Frontal cortex (tissue), 4 donors: ENCODE results near the gene MAMLD1. TPM values are rescaled to one million over a fixed set of nuclear protein-coding genes. Genes with fewer than 3 reads are reported as not detected.
"Not testable (repeated sequence)": the region's sequence is repeated elsewhere in the genome, so short reads cannot be mapped to it uniquely, and the experiment has no call there.

Source experiments
- DNase-seq, 2 donors: peaks; one replicate each; pipeline ENCODE4 v3.0.0; 2012; ENCODE audit warnings: low spot score in 2 of 2
- FAIRE-seq: peaks from 2 replicates; lab custom pipeline; 2012; peaks lifted over from hg19 to GRCh38; lab: Jason Lieb, UNC
- total RNA-seq: library from RNA; depleted of rRNA; stranded (reverse); fragments of >200 nt; gene quantifications from one replicate; pipeline ENCODE4 v1.2.3, GENCODE V29; 2014
- donor health status: control.
- donor health status: control.
- donor health status: control.

MAMLD1 gene
- 2.4 TPM for total RNA-seq

GRCh38 chrX:150362599-150363481 lies at the start of gene MAMLD1:
TSS of gene MAMLD1 (plus strand) at chrX:150363317. CDS start at chrX:150445517, 82,200 bp downstream.
- FAIRE-seq (no peak), DNase-seq (peak; percentile 41 to 61)

GRCh38 chrX:150313514-150313913 lies 49.6 kb upstream of the MAMLD1 start:
- FAIRE-seq (no peak), DNase-seq (no peak)

- FAIRE-seq (no peak), DNase-seq (no peak)
These were observed 48.9 kb upstream of the MAMLD1 start for GRCh38 chrX:150314186-150314585.

GRCh38 chrX:150316564-150316963 lies 46.6 kb upstream of the MAMLD1 start:
- no peak for DNase-seq
- FAIRE-seq: no peak

GRCh38 chrX:150323020-150323419 lies 40.1 kb upstream of the MAMLD1 start:
- FAIRE-seq: no peak
- DNase-seq: no peak

GRCh38 chrX:150324035-150324728 lies 38.9 kb upstream of the MAMLD1 start:
- DNase-seq: no peak
- FAIRE-seq: no peak

- FAIRE-seq (no peak), DNase-seq (no peak)
These were observed 38.2 kb upstream of the MAMLD1 start for GRCh38 chrX:150324919-150325318.

DNA sequence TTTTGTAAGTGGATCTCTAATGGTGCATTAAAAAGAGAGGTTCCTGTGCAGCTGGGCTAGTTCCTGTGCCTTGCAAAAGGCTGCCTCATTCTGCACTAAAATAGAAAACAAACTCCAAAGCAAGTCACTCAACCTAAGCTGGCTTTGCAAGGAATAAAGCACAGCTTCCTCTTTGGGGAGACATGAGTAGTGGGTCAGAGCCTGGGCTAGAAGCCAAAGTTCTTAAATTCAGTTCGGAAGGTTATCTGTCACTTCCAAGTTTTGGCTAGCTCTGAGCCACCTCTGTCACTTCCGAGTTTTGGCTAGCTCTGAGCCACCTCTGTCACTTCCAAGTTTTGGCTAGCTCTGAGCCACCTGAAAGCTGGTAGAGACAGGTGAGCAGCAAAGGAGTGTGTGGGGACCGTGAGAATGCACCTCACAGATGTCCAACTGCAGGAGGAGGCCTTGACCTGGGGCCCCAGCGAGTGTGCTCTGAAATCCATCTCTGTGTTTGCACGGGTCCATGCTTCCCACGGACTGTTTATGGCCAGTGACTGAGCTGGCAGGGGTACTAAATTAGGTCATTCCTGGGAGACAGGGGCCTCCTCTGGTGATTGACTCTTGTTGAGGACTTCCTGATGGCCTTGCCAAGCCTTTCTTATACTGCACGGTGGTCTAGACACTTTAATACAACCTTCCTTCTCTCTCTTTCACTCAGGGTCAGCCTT lies 36.4 kb upstream of the MAMLD1 start:
- FAIRE-seq: no peak

GRCh38 chrX:150329282-150329681 lies 33.8 kb upstream of the MAMLD1 start:
- no peak for DNase-seq
- FAIRE-seq: no peak

More for the DNA sequence above, 36.4 kb upstream of the MAMLD1 start:
- no peak for DNase-seq

GRCh38 chrX:150329868-150330267 lies 33.2 kb upstream of the MAMLD1 start:
- no peak for FAIRE-seq
- DNase-seq: no peak

DNA sequence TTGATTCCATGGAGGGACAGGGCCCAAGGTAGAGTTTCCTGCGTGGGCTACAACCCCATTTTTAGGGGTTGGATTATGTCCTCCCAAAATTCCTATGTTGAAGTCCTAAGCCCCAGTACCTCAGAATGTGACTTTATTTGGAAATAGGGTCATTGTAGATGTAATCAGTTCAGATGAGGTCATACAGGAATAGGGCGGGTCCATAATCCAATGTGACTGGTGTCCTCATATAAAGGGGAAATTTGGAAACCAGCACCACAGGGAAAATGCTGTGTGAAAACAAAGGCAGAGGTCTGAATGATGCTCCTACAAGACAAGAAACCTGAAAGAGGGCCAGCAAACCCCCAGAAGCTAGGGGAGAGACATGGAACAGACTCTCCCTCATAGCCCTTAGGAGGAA lies 31.1 kb upstream of the MAMLD1 start:
- FAIRE-seq (no peak), DNase-seq (no peak)

DNA sequence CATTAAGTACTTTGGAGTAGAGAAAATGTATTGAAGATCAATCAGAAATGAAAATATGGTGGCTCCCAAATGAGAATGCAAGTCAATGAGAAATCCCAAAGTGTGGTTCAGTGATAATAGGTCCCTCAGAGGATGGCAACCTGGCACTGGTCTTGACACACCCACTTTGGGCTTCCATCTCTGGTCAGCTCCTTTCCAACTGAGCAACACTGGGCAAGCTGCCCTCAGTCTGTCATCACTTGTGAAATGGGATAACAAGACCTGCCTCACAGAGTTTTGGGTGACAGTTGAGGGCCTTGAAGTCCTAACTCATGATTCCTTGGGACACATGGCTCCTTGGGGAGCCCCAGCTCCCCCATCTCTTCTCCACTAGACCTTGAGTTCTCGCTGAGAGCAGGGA lies 29.0 kb upstream of the MAMLD1 start:
- DNase-seq (no peak), FAIRE-seq (no peak)

- FAIRE-seq (no peak), DNase-seq (peak; percentile 8 to 12)
These were observed 28.1 kb upstream of the MAMLD1 start for GRCh38 chrX:150334981-150335380.

DNA sequence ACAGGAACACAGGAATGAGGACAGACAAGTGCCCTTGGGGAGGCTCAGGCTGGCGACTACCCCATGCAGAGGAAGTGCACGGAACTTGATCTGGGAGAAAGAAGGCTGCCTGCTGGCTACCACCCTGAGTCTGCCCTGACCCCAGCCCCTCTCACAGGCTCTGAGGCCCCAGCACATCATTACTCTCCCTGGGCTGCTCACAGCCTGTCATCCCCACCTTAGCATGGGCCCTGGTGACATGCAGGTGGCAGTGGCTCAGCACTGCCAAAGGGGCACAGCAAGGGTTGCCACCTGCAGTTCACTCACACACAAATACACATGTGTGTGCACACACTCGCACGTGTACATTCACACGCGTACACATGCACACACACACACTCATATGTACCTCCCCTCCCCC lies 26.1 kb upstream of the MAMLD1 start:
- no peak for FAIRE-seq
- no peak for DNase-seq

DNA sequence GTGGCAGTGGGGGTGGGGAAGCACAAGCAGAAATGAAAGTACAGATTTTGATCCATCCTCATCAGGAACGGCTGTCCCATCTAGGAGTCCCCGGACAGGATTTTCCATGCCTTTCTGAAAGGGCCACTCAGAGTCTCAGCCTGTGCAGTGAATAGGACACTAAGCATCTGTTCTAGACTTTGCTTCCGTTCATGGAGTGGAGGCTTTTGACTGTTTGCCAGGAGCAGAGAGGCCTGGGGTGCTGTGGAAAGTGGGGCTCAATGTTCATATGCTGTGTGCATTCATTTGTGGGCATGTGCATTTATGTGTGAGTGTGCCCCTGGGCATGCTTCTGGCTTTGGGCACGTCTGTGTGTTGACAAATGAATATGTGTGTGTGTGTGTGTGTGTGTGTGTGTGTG lies 25.6 kb upstream of the MAMLD1 start:
- no peak for DNase-seq

DNA sequence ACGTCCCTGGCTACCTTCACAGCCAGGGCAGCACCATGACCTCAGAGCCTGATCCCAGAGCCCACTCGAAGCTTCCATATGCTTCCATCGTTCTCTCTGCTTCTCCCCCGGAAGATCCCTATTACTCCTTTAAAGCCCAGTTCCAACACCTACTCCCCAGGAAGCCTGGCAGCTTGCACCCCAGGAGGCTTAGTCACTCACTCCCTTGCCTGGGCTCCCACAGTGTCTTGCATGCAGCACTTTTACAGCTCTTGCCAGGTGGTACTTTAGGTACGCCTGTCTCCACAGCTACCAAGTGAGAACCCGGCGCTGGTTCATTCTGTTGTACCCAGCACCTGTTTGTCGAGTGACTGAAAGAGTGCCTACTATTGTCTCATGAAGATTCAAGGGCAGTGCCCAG lies 24.5 kb upstream of the MAMLD1 start:
- FAIRE-seq (no peak), DNase-seq (no peak)

More for the DNA sequence above, 25.6 kb upstream of the MAMLD1 start:
- no peak for FAIRE-seq

- FAIRE-seq: no peak
- no peak for DNase-seq
These were observed 23.4 kb upstream of the MAMLD1 start for GRCh38 chrX:150339736-150340135.

DNA sequence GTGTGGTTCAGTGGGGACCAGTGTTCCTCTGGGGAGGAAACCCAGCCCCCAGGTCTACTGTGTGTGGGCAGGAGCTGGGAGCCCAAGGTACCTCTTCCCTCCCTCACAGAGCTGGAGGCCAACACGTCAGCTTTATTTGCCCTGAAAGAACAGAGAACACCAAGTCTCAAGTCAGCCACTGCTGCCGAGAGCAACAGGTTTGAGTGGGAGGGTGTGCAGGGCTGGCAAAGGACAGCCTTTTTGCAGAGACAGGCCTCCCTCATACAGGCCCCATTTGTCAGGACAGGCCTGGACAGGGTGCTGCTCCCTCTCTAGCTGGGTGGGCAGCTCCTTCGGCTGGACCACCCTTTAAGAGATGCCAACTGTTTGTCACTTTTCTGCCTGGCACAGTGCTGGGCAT lies 22.8 kb upstream of the MAMLD1 start:
- not testable (repeated sequence) for FAIRE-seq, DNase-seq

DNA sequence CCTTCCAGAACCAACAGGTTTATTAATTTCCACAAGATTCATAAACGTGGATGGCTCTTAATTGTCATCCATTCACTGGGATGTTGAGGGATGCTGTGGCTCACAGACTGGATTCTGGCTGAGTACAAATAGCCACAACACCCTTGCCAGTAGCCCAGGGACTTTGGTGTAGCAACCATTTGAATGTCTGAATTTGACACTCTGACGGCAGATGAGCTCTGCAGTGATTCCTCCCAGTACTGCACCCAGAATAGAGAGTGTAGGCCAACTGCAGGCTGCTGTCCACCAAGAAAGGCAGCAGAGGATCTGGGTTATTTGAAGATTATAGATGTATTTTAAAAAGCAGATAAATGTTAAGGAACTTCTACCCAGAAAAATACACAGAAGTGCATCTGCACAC lies 15.6 kb upstream of the MAMLD1 start:
- FAIRE-seq (no peak), DNase-seq (no peak)

- FAIRE-seq (no peak), DNase-seq (no peak)
These were observed 14.8 kb upstream of the MAMLD1 start for GRCh38 chrX:150348365-150348764.

DNA sequence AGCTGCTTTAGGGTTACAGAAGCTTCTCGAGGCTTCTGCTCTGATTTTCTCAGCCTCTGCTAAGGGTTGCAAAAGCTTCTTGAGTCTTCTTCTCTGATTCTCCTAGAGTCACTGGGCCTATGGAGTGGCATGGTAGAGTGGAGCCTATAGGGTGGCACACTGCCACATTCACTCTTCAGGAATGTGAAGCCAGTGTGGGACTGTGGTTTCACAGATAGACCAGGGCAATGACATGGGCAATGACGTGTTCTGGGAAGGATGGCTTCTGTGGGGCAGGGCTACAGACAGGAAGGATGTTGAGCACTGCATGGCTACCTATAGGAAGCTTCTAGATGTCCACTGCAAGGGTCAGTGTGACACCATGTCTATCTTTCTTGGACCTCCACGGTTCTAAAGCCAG lies 11.0 kb upstream of the MAMLD1 start:
- no peak for FAIRE-seq
- DNase-seq: no peak
